Loucy (cell line): ENCODE results near the gene WDR93.

Source experiments
- CTCF ChIP-seq: fragments of 200-600 bp; sonication (generic); conservative IDR thresholded peaks from 2 replicates; pipeline ENCODE4 v1.5.1; 2014; ENCODE audit warnings: mild to moderate bottlenecking, antibody characterized with exemption, low read length
- EZH2phosphoT487 ChIP-seq: fragments of 200-600 bp; IDR thresholded peaks from 2 replicates; pipeline ENCODE4 v1.6.1; 2018; ENCODE audit warnings: antibody characterized with exemption, mild to moderate bottlenecking, moderate library complexity, borderline replicate concordance

- TF ChIP-seq EZH2phosphoT487, result no peak
- no peak for TF ChIP-seq CTCF
Measured at GRCh38 chr15:89765694-89766093, 75.1 kb downstream of the WDR93 start.
